Neural progenitor cell (in vitro differentiated cells): ENCODE data around the gene DTNB.

Source experiments
- EZH2 ChIP-seq: fragments of 200-600 bp; sonication (generic); IDR thresholded peaks from 2 replicates; pipeline ENCODE4 v1.6.1; 2017; ENCODE audit warnings: antibody characterized with exemption, mild to moderate bottlenecking, moderate library complexity
- EZH2phosphoT487 ChIP-seq: fragments of 200-600 bp; sonication (generic); IDR thresholded peaks from 2 replicates; pipeline ENCODE4 v1.6.1; 2017; ENCODE audit warnings: antibody characterized with exemption
- TF ChIP-seq, protein P1 (sequence below): fragments of 200-600 bp; sonication (generic); IDR thresholded peaks from 2 replicates; pipeline ENCODE4 v1.5.1; 2017; ENCODE audit warnings: antibody characterized with exemption, mild to moderate bottlenecking

DNA sequence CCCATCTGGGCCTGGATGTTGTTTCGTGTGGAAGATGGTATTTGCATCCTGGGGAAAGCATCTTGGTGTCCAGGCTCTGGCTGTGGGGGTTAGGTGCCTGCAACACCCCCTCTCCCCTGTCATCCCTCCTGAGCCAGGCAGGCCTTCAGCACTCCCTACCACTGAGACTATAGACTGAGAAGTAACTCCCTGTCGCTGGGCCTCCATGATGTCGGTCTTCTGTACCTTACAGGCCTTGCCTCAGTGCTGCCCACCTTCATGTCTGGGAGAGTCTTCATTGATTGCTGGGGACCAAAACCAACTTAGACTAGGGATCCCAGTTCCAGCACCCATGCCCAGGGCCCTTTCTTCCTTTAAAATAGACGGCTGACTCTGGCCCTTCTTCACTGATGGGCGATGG lies 298.6 kb downstream of the DTNB start:
- TF ChIP-seq EZH2 = no peak
- TF ChIP-seq, protein P1, sequence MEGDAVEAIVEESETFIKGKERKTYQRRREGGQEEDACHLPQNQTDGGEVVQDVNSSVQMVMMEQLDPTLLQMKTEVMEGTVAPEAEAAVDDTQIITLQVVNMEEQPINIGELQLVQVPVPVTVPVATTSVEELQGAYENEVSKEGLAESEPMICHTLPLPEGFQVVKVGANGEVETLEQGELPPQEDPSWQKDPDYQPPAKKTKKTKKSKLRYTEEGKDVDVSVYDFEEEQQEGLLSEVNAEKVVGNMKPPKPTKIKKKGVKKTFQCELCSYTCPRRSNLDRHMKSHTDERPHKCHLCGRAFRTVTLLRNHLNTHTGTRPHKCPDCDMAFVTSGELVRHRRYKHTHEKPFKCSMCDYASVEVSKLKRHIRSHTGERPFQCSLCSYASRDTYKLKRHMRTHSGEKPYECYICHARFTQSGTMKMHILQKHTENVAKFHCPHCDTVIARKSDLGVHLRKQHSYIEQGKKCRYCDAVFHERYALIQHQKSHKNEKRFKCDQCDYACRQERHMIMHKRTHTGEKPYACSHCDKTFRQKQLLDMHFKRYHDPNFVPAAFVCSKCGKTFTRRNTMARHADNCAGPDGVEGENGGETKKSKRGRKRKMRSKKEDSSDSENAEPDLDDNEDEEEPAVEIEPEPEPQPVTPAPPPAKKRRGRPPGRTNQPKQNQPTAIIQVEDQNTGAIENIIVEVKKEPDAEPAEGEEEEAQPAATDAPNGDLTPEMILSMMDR = no peak
- no peak for TF ChIP-seq EZH2phosphoT487
